ENCODE data around the gene NEXMIF.

GRCh38 chrX:74924449-74925224 lies 615 bp downstream of the NEXMIF start:
- no peak for TF ChIP-seq POLR2A (IDR thresholded peaks at IDR 0.05)
- TF ChIP-seq CTCF (IDR thresholded peaks at IDR 0.05), result no peak

All from ovary (tissue), 3 donors.